SKM-1 (cell line): ENCODE data around the gene HARS2.
"Not testable (repeated sequence)": the region's sequence is repeated elsewhere in the genome, so short reads cannot be mapped to it uniquely, and the experiment has no call there.

Experiments
- DNase-seq: peaks from one replicate; lab custom pipeline; 2025; ENCODE audit not compliant: unreplicated experiment; lab: John Stamatoyannopoulos, UW

Gene HARS2

GRCh38 chr5:140700177-140701144, 9.2 kb downstream of the HARS2 start, which contains the start of gene ZMAT2:
ZMAT2 (plus strand) TSS chr5:140700447; CDS start chr5:140700461, 14 bp downstream.
- peak; percentile 97 for DNase-seq

DNA sequence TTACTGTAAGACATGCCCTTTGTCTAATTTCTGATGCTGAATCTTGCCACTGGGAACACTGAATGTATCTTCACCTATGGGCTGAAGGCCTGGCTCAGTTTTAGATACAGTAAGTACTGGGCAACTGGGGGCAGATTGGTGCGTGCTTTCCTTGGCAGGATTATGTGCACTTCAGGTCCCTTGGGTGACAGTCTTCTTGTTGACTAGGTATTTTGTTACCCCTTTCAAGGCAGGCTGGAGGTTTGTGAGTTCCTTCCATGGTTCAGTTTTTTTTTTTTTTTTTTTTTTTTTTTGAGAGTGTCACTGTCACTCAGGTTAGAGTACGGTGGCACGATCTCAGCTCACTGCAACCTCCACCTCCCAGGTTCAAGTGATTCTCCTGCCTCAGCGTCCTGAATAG, 16.6 kb downstream of the HARS2 start:
- no peak for DNase-seq

DNA sequence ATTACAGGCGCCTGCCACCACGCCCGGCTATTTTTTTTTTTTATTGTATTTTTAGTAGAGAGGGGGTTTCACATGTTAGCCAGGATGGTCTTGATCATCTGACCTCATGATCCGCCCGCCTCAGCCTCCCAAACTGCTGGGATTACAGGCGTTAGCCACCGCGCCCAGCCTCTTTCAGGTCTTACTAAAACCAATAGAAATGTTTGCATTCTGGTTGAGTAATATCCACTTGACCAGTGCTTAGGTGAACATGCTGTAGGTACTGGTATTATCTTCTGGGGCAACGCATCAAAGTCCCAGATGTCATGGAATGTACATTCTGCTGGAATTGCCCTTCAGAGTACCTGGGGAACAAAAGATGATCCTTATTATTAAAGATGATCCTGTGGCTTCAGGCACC, 17.5 kb downstream of the HARS2 start:
- DNase-seq: not testable (repeated sequence)

DNA sequence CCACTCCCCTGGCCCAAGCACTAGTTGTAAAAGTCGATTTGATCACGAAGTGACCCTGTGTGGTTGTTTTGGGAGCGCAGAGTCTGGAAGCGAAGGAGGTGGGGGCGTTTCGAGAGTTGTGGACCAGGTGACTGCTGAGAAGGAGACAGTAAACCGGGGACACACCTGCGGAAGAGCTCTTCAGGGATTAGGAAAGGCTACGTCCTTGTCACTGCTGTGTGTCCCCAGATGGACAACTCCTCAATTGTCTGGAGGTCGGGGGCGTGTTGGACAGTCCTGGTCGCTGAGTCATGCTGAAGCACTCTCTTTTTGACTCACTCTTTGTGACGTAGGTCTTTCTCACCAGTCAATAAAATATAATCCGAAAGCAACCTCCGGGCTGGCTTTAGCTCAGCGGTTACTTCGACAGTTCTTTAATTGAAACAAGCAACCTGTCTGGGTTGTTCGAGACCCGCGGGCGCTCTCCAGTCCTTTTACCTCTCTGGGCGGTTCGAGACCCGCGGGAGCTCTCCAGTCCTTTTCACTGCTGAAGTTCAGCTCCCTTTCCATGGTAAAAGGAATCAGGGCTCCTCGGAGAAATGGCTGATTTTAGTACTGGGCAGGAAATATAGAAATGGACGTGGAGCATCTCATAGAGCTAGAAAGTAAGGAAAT, 19.8 kb downstream of the HARS2 start:
- DNase-seq: peak; percentile 74

GRCh38 chr5:140711794-140712193, 20.5 kb downstream of the HARS2 start:
- DNase-seq: no peak

- no peak for DNase-seq
These were observed 22.4 kb downstream of the HARS2 start for GRCh38 chr5:140713562-140714094.

DNA sequence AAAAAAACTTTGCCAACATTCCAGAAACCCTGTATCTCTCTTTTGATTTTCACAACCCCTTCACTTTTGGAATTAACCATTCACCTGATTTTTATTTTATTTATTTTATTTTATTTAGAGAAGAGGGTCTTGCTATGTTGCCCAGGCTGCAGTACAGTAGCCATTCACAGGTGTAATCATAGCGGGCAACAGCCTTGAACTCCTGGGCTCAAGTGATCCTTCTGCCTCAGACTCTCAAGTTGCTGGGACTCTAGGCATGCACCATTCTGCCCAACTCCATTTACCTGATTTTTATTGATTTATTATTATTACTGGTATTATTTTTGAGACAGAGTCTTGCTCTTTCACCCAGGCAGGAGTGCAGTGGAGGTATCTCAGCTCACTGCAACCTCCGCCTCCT, 25.0 kb downstream of the HARS2 start:
- DNase-seq: not testable (repeated sequence)

GRCh38 chr5:140718266-140718592, 27.0 kb downstream of the HARS2 start:
- no peak for DNase-seq

GRCh38 chr5:140720738-140721137, 29.5 kb downstream of the HARS2 start:
- not testable (repeated sequence) for DNase-seq

DNA sequence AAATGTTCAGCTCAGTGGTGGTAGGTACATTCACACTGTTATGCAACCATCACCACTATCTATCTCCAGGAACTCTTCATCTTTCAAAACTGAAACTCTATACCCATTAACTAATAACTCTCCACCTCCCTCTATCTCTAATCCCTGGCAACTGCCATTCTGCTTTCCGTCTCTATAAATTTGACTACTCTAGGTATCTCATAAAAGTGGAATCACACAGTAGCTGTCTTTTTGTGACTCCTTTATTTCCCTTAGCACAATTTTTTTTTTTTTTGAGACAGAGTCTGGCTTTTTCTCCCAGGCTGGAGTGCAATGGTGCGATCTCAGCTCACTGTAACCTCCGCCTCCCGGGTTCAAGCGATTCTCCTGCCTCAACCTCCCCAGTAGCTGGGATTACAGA, 30.1 kb downstream of the HARS2 start:
- DNase-seq: not testable (repeated sequence)

GRCh38 chr5:140725799-140726471, 34.7 kb downstream of the HARS2 start:
- no peak for DNase-seq

GRCh38 chr5:140733098-140733497, 41.8 kb downstream of the HARS2 start:
- no peak for DNase-seq

GRCh38 chr5:140734354-140734753, 43.1 kb downstream of the HARS2 start:
- DNase-seq: no peak

DNA sequence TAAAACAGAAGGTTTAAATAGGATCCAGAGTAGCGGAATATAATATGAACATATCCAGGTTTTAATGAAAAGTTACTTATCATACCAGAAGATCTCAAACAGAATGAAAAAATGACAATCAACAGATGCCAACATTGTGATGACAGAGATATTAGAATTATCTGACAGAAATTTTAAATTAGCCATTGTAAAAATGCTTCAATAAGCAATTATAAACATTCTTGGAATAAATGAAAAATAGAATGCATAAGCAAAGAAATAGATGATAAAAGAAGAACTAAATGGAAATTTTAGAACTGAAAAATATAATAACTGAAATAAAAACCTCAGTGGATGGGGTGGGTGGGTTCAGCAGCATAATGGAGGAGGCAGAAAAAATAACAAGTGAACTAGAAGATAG, 46.2 kb downstream of the HARS2 start:
- DNase-seq: no peak

- DNase-seq: no peak
These were observed 50.7 kb downstream of the HARS2 start for GRCh38 chr5:140741967-140742366.
